Lower leg skin (tissue), 3 donors: ENCODE data around the gene MAP1LC3A.

Experiments used
- CTCF ChIP-seq, 3 donors: fragments of 450-650 bp; IDR thresholded peaks; one replicate each; pipeline ENCODE4 v1.5.1; 2016; ENCODE audit warnings: antibody characterized with exemption in 3 of 3, mild to moderate bottlenecking in 3 of 3, moderate library complexity in 2 of 3
- POLR2A ChIP-seq, 2 donors: fragments of 450-650 bp; IDR thresholded peaks; one replicate each; pipeline ENCODE4 v1.6.1; 2016 to 2017; ENCODE audit warnings: antibody characterized with exemption in 2 of 2, mild to moderate bottlenecking in 1 of 2, moderate library complexity in 1 of 2

GRCh38 chr20:34581341-34582184 lies 23.0 kb downstream of the MAP1LC3A start:
- TF ChIP-seq CTCF (IDR thresholded peaks at IDR 0.05) (no peak), POLR2A (IDR thresholded peaks at IDR 0.05) (no peak)
